BE2C (cell line): Measurements from ENCODE around the gene IFT88.

Experiments used
- DNase-seq: peaks from one replicate; pipeline ENCODE4 v3.0.0-alpha.2; 2020
- H3K27me3 ChIP-seq: fragments of 250-450 bp; sonication (Bioruptor Pico); 2 replicates; pipeline ENCODE4 v1.5.1; 2020; ENCODE audit warnings: mild to moderate bottlenecking
- H3K36me3 ChIP-seq: fragments of 250-450 bp; sonication (Bioruptor Pico); 2 replicates; pipeline ENCODE4 v1.5.1; 2020; ENCODE audit warnings: mild to moderate bottlenecking
- H3K4me1 ChIP-seq: fragments of 250-450 bp; sonication (Bioruptor Pico); 2 replicates; pipeline ENCODE4 v1.5.1; 2020
- H3K4me3 ChIP-seq: 2 replicates; pipeline ENCODE4 v1.5.1; 2011; ENCODE audit warnings: low read depth, low read length
- H3K9me3 ChIP-seq: fragments of 250-450 bp; sonication (Bioruptor Pico); 2 replicates; pipeline ENCODE4 v1.5.1; 2020
- CTCF ChIP-seq: IDR thresholded peaks from 2 replicates; pipeline ENCODE4 v1.5.1; 2012; ENCODE audit warnings: mild to moderate bottlenecking, low read depth, low read length

IFT88 gene

GRCh38 chr13:20718958-20719566 lies 152.1 kb downstream of the IFT88 start:
- no peaks in the 10 kb centered on the region for H3K9me3 ChIP-seq
- no peak overlapping the region for H3K4me3 ChIP-seq
- DNase-seq = no peak
- no peaks in the 10 kb centered on the region for H3K36me3 ChIP-seq
- no peak for TF ChIP-seq CTCF
- H3K4me1 ChIP-seq = no peaks in the 10 kb centered on the region
- no peaks in the 10 kb centered on the region for H3K27me3 ChIP-seq

- H3K9me3 ChIP-seq = no peaks in the 10 kb centered on the region
- no peaks in the 10 kb centered on the region for H3K27me3 ChIP-seq
- no peaks in the 10 kb centered on the region for H3K4me1 ChIP-seq
- H3K4me3 ChIP-seq = no peak overlapping the region
- no peak for TF ChIP-seq CTCF
- no peak for DNase-seq
- no peaks in the 10 kb centered on the region for H3K36me3 ChIP-seq
Observed at GRCh38 chr13:20719783-20720182, 152.8 kb downstream of the IFT88 start.

- H3K4me1 ChIP-seq = no peaks in the 10 kb centered on the region
- H3K27me3 ChIP-seq = no peaks in the 10 kb centered on the region
- H3K4me3 ChIP-seq = no peak overlapping the region
- H3K36me3 ChIP-seq = no peaks in the 10 kb centered on the region
- H3K9me3 ChIP-seq = no peaks in the 10 kb centered on the region
- TF ChIP-seq CTCF = no peak
- DNase-seq = no peak
Observed at GRCh38 chr13:20720499-20720898, 153.5 kb downstream of the IFT88 start.

GRCh38 chr13:20721058-20721453 lies 154.1 kb downstream of the IFT88 start:
- Histone ChIP-seq H3K27me3 (no peaks in the 10 kb centered on the region), H3K4me1 (no peaks in the 10 kb centered on the region), H3K4me3 (no peak overlapping the region), H3K9me3 (no peaks in the 10 kb centered on the region), H3K36me3 (no peaks in the 10 kb centered on the region)
- DNase-seq = no peak
- TF ChIP-seq CTCF = no peak

GRCh38 chr13:20721454-20722357 lies 154.7 kb downstream of the IFT88 start:
- no peaks in the 10 kb centered on the region for H3K4me1 ChIP-seq
- DNase-seq = no peak
- H3K36me3 ChIP-seq = no peaks in the 10 kb centered on the region
- H3K4me3 ChIP-seq = no peak overlapping the region
- no peaks in the 10 kb centered on the region for H3K27me3 ChIP-seq
- TF ChIP-seq CTCF = no peak
- no peaks in the 10 kb centered on the region for H3K9me3 ChIP-seq

- Histone ChIP-seq H3K9me3 (no peaks in the 10 kb centered on the region), H3K36me3 (no peaks in the 10 kb centered on the region; the same call in 1 of the 2 replicates), H3K4me1 (no peaks in the 10 kb centered on the region), H3K27me3 (no peaks in the 10 kb centered on the region), H3K4me3 (no peak overlapping the region)
- TF ChIP-seq CTCF = no peak
- no peak for DNase-seq
Observed at GRCh38 chr13:20727856-20728255, 160.9 kb downstream of the IFT88 start.
